Measurements from ENCODE around the gene NDUFB7.
"Not testable (repeated sequence)": the region's sequence is repeated elsewhere in the genome, so short reads cannot be mapped to it uniquely, and the experiment has no call there.

NDUFB7 gene

GRCh38 chr19:14571695-14572490 lies at the start of gene NDUFB7:
Gene NDUFB7, minus strand, starts transcription at chr19:14572066. Its CDS starts 66 bp downstream, at chr19:14572000.
- Histone ChIP-seq H3K36me3 (ENCODE audit: insufficient read depth, low read length) (peaks cover 7% of the 10 kb centered on the region), H3K27me3 (ENCODE audit: control insufficient read depth in 1 of 2, insufficient read depth in 2 of 2, low read length in 2 of 2) (no peaks in the 10 kb centered on the region), H3K9ac (ENCODE audit: low read length) (peak within 1 kb of the TSS; percentile 76), H3K27ac (ENCODE audit: low read depth, low read length) (peak within 1 kb of the TSS; percentile 86), H3K9me3 (ENCODE audit: low read length) (no peaks in the 10 kb centered on the region), H3K4me3 (ENCODE audit: low read depth in 1 of 2, low read length in 2 of 2) (peak within 1 kb of the TSS; percentile 98 to 100), H3K4me1 (ENCODE audit: insufficient read depth, low read length) (peaks cover 13% of the 10 kb centered on the region)

- H3K36me3 ChIP-seq (ENCODE audit: insufficient read depth, low read length): no peaks in the 10 kb centered on the region
- no peaks in the 10 kb centered on the region for H3K27me3 ChIP-seq (ENCODE audit: control insufficient read depth in 1 of 2, insufficient read depth in 2 of 2, low read length in 2 of 2)
- H3K27ac ChIP-seq (ENCODE audit: low read depth, low read length): no peak overlapping the region
- no peak overlapping the region for H3K4me3 ChIP-seq (ENCODE audit: low read depth in 1 of 2, low read length in 2 of 2)
- H3K9me3 ChIP-seq (ENCODE audit: low read length): no peaks in the 10 kb centered on the region
- no peaks in the 10 kb centered on the region for H3K4me1 ChIP-seq (ENCODE audit: insufficient read depth, low read length)
- H3K9ac ChIP-seq (ENCODE audit: low read length): no peak overlapping the region
These were observed 47.5 kb upstream of the NDUFB7 start for GRCh38 chr19:14619404-14619803.

- H3K4me3 ChIP-seq (ENCODE audit: low read depth in 1 of 2, low read length in 2 of 2): no peak overlapping the region
- no peaks in the 10 kb centered on the region for H3K9me3 ChIP-seq (ENCODE audit: low read length)
- no peaks in the 10 kb centered on the region for H3K36me3 ChIP-seq (ENCODE audit: insufficient read depth, low read length)
- no peaks in the 10 kb centered on the region for H3K27me3 ChIP-seq (ENCODE audit: control insufficient read depth in 1 of 2, insufficient read depth in 2 of 2, low read length in 2 of 2)
- no peak overlapping the region for H3K27ac ChIP-seq (ENCODE audit: low read depth, low read length)
- H3K4me1 ChIP-seq (ENCODE audit: insufficient read depth, low read length): no peaks in the 10 kb centered on the region
- no peak overlapping the region for H3K9ac ChIP-seq (ENCODE audit: low read length)
These were observed 44.5 kb upstream of the NDUFB7 start for GRCh38 chr19:14616407-14616806.

GRCh38 chr19:14615623-14616022 lies 43.8 kb upstream of the NDUFB7 start:
- no peaks in the 10 kb centered on the region for H3K4me1 ChIP-seq (ENCODE audit: insufficient read depth, low read length)
- H3K9ac ChIP-seq (ENCODE audit: low read length): no peak overlapping the region
- no peak overlapping the region for H3K27ac ChIP-seq (ENCODE audit: low read depth, low read length)
- H3K27me3 ChIP-seq (ENCODE audit: control insufficient read depth in 1 of 2, insufficient read depth in 2 of 2, low read length in 2 of 2): no peaks in the 10 kb centered on the region
- H3K4me3 ChIP-seq (ENCODE audit: low read depth in 1 of 2, low read length in 2 of 2): no peak overlapping the region
- H3K36me3 ChIP-seq (ENCODE audit: insufficient read depth, low read length): no peaks in the 10 kb centered on the region
- no peaks in the 10 kb centered on the region for H3K9me3 ChIP-seq (ENCODE audit: low read length)

GRCh38 chr19:14614099-14614412 lies 42.2 kb upstream of the NDUFB7 start:
- Histone ChIP-seq H3K27ac (ENCODE audit: low read depth, low read length) (no peak overlapping the region), H3K4me3 (ENCODE audit: low read depth in 1 of 2, low read length in 2 of 2) (no peak overlapping the region), H3K9me3 (ENCODE audit: low read length) (no peaks in the 10 kb centered on the region), H3K27me3 (ENCODE audit: control insufficient read depth in 1 of 2, insufficient read depth in 2 of 2, low read length in 2 of 2) (no peaks in the 10 kb centered on the region), H3K9ac (ENCODE audit: low read length) (no peak overlapping the region), H3K4me1 (ENCODE audit: insufficient read depth, low read length) (no peaks in the 10 kb centered on the region), H3K36me3 (ENCODE audit: insufficient read depth, low read length) (no peaks in the 10 kb centered on the region)

DNA sequence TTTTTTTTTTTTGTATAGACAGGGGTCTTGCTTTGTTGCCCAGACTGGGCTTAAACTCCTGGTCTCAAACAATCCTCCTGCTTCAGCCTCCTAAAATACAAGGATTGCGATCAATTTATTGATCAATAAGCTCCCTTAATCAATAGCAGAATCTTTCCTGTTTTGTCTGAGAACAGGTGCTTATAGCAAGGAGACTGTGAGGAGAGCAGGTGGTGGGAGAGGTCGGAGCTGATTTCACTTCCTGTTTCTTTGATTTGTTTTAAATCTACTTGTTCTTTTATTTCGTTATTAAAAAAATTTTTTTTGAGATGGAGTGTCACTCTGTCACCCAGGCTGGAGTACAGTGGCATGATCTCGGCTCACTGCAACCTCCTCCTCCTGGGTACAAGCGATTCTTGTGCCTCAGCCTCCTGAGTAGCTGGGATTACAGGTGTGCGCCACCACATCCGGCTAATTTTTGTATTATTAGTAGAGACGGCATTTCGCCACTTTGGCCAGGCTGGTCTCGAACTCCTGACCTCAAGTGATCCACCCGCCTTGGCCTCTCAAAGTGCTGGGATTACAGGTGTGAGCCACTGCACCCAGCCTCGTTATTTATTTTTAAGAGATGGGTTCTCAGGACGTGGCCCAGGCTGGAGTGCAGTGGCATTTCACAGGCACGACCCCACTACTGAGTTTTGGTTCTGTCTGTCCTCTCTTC lies 41.7 kb upstream of the NDUFB7 start:
- not testable (repeated sequence) for H3K36me3 ChIP-seq (ENCODE audit: insufficient read depth, low read length); H3K27me3 ChIP-seq (ENCODE audit: control insufficient read depth in 1 of 2, insufficient read depth in 2 of 2, low read length in 2 of 2); H3K27ac ChIP-seq (ENCODE audit: low read depth, low read length); H3K9ac ChIP-seq (ENCODE audit: low read length); H3K4me3 ChIP-seq (ENCODE audit: low read depth in 1 of 2, low read length in 2 of 2); H3K9me3 ChIP-seq (ENCODE audit: low read length); H3K4me1 ChIP-seq (ENCODE audit: insufficient read depth, low read length)

DNA sequence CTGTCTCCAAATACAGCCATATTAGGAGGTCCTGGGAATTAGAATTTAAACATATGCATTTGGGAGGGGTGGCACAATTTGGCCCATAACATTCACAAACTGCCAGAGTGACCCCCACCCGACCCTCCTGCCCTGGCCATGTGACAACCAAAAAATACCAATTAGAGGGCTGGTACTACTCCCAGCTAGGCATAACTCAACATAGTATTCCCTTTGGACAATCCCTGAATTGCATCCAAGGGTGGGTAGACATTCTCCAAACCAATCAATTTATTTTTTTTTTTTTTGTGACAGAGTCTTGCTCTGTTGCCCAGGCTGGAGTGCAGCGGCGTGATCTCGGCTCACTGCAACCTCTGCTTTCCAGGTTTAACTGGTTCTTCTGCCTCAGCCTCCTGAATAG lies 40.8 kb upstream of the NDUFB7 start:
- Histone ChIP-seq H3K36me3 (ENCODE audit: insufficient read depth, low read length) (no peaks in the 10 kb centered on the region), H3K27ac (ENCODE audit: low read depth, low read length) (no peak overlapping the region), H3K27me3 (ENCODE audit: control insufficient read depth in 1 of 2, insufficient read depth in 2 of 2, low read length in 2 of 2) (no peaks in the 10 kb centered on the region), H3K4me3 (ENCODE audit: low read depth in 1 of 2, low read length in 2 of 2) (no peak overlapping the region), H3K9ac (ENCODE audit: low read length) (no peak overlapping the region), H3K9me3 (ENCODE audit: low read length) (no peaks in the 10 kb centered on the region), H3K4me1 (ENCODE audit: insufficient read depth, low read length) (no peaks in the 10 kb centered on the region)

DNA sequence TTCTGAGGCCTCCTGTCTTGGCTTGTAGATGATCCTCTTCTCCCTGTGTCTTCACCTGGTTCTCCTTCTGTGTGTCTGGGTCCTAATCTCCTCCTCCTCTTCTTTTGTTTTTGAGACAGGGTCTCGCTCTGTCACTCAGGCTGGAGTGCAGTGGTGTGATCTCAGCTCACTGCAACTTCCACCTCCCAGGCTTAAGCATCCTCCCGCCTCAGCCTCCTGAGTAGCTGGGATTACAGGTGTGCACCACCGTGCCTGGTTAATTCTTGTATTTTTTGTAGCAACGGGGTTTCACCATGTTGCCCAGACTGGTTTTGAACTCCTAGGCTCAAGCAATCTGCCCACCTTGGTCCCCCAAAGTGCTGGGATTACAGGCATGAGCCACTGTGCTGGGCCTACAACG lies 40.4 kb upstream of the NDUFB7 start:
- not testable (repeated sequence) for H3K9ac ChIP-seq (ENCODE audit: low read length); H3K4me1 ChIP-seq (ENCODE audit: insufficient read depth, low read length); H3K36me3 ChIP-seq (ENCODE audit: insufficient read depth, low read length); H3K27me3 ChIP-seq (ENCODE audit: control insufficient read depth in 1 of 2, insufficient read depth in 2 of 2, low read length in 2 of 2); H3K9me3 ChIP-seq (ENCODE audit: low read length); H3K27ac ChIP-seq (ENCODE audit: low read depth, low read length); H3K4me3 ChIP-seq (ENCODE audit: low read depth in 1 of 2, low read length in 2 of 2)

GRCh38 chr19:14611051-14611450 lies 39.2 kb upstream of the NDUFB7 start:
- H3K4me3 ChIP-seq (ENCODE audit: low read depth in 1 of 2, low read length in 2 of 2): no peak overlapping the region
- no peaks in the 10 kb centered on the region for H3K27me3 ChIP-seq (ENCODE audit: control insufficient read depth in 1 of 2, insufficient read depth in 2 of 2, low read length in 2 of 2)
- H3K4me1 ChIP-seq (ENCODE audit: insufficient read depth, low read length): no peaks in the 10 kb centered on the region
- H3K9ac ChIP-seq (ENCODE audit: low read length): no peak overlapping the region
- H3K36me3 ChIP-seq (ENCODE audit: insufficient read depth, low read length): no peaks in the 10 kb centered on the region
- H3K9me3 ChIP-seq (ENCODE audit: low read length): no peaks in the 10 kb centered on the region
- no peak overlapping the region for H3K27ac ChIP-seq (ENCODE audit: low read depth, low read length)

DNA sequence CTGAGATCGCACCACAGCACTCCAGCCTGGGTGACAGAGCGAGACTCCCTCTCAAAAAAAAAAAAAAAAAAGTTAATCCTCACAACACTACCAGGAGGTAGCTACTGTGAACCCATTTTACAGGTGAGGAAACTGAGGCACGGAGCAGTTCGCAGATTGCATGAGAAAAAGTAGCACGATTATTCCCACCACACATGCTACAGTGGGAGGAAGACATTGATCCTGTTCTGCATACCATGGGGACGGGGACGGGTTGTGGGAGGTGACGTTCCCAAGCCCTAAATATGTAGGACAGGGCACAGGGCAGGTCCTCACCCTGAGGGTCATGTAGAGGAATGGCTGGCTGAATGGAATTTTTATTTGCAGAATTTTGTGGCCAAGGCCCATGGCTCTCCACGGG lies 34.8 kb upstream of the NDUFB7 start:
- H3K9me3 ChIP-seq (ENCODE audit: low read length): no peaks in the 10 kb centered on the region
- H3K36me3 ChIP-seq (ENCODE audit: insufficient read depth, low read length): no peaks in the 10 kb centered on the region
- no peak overlapping the region for H3K9ac ChIP-seq (ENCODE audit: low read length)
- H3K4me3 ChIP-seq (ENCODE audit: low read depth in 1 of 2, low read length in 2 of 2): no peak overlapping the region
- no peak overlapping the region for H3K27ac ChIP-seq (ENCODE audit: low read depth, low read length)
- H3K27me3 ChIP-seq (ENCODE audit: control insufficient read depth in 1 of 2, insufficient read depth in 2 of 2, low read length in 2 of 2): no peaks in the 10 kb centered on the region
- H3K4me1 ChIP-seq (ENCODE audit: insufficient read depth, low read length): no peaks in the 10 kb centered on the region

- Histone ChIP-seq H3K4me3 (ENCODE audit: low read depth in 1 of 2, low read length in 2 of 2) (no peak overlapping the region), H3K27me3 (ENCODE audit: control insufficient read depth in 1 of 2, insufficient read depth in 2 of 2, low read length in 2 of 2) (no peaks in the 10 kb centered on the region), H3K36me3 (ENCODE audit: insufficient read depth, low read length) (no peaks in the 10 kb centered on the region), H3K4me1 (ENCODE audit: insufficient read depth, low read length) (no peaks in the 10 kb centered on the region), H3K9ac (ENCODE audit: low read length) (no peak overlapping the region), H3K27ac (ENCODE audit: low read depth, low read length) (no peak overlapping the region), H3K9me3 (ENCODE audit: low read length) (no peaks in the 10 kb centered on the region)
These were observed 32.1 kb upstream of the NDUFB7 start for GRCh38 chr19:14603990-14604387.

All from muscle layer of colon (tissue), 2 donors.